ENCODE measurements around the gene FOSB. TPM values are rescaled to one million over a fixed set of nuclear protein-coding genes. Genes with fewer than 3 reads are reported as not detected.
"Not testable (repeated sequence)": the region's sequence is repeated elsewhere in the genome, so short reads cannot be mapped to it uniquely, and the experiment has no call there.

The FOSB gene
- total RNA-seq, 6 donors from 2014 or later = 8.8 to 152 (median 94.9) TPM; not detected in 1

DNA sequence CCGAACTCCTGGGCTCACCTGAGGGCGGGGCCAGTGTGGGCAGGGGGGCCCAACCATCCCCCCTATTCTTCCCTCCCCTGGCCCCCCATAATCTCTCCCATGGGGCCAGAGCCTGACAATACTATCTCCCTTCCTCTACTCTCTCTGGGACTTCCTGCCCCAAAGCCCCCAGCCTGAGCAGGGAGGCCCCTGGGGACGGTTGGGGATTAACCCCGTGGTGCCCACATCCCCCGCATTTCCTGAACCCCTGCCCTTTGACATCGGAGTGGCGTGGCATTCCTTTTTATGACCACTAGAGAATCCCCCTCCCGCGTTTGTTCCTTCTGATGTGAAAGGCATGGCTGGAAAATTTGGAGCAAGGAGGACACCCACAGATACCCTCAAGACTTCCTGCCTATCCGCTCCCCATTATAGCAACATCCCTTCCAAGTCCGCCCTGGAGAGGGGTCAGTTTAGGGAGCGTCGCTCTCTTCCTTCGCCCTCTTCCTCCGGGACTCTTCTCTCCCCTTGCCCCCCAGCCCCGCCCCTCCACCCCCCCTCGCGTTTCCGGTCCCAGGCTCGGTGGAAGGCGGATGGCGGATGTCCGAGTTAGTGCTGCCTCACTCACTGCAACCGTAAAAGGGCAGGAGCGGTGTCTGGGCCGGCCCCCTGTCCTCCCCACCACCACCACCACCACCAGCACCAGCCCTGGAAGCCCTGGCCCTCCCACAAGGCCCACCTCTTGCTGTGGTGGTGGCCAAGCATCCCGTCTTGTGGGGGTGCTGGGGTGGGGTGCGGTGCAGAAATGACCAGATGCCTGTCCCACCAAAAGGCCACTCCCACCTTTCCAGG lies 41.3 kb downstream of the FOSB start:
- Histone ChIP-seq H3K9me3 (no peaks in the 10 kb centered on the region), H3K27ac (peak overlapping the region; percentile 89 to 97 (median 93)), H3K4me3 (peak overlapping the region; percentile 87 to 100 (median 97)), H3K4me1 (peaks cover 30 to 61% (median 46%) of the 10 kb centered on the region in 4 donors), H3K36me3 (no peaks in the 10 kb centered on the region), H3K27me3 (no peaks in the 10 kb centered on the region)
- peak; percentile 86 to 90 for DNase-seq
- TF ChIP-seq POLR2AphosphoS5 (IDR thresholded peaks at IDR 0.05) (peak; percentile 48 to 61), EP300 (IDR thresholded peaks at IDR 0.05) (no peak), POLR2A (IDR thresholded peaks at IDR 0.05) (peak in 1 of 4 donors; percentile 27)
- TF ChIP-seq, protein P1, sequence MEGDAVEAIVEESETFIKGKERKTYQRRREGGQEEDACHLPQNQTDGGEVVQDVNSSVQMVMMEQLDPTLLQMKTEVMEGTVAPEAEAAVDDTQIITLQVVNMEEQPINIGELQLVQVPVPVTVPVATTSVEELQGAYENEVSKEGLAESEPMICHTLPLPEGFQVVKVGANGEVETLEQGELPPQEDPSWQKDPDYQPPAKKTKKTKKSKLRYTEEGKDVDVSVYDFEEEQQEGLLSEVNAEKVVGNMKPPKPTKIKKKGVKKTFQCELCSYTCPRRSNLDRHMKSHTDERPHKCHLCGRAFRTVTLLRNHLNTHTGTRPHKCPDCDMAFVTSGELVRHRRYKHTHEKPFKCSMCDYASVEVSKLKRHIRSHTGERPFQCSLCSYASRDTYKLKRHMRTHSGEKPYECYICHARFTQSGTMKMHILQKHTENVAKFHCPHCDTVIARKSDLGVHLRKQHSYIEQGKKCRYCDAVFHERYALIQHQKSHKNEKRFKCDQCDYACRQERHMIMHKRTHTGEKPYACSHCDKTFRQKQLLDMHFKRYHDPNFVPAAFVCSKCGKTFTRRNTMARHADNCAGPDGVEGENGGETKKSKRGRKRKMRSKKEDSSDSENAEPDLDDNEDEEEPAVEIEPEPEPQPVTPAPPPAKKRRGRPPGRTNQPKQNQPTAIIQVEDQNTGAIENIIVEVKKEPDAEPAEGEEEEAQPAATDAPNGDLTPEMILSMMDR (IDR thresholded peaks at IDR 0.05) = peak in 4 of 6 experiments; percentile 18 to 36 (median 24)
- WGBS, 2 donors = 1% methylated on average over 15 to 23 of the region's 28 CpGs
- ATAC-seq (ENCODE audit: low FRiP score in 2 of 2) = peak; percentile 38 to 55

DNA sequence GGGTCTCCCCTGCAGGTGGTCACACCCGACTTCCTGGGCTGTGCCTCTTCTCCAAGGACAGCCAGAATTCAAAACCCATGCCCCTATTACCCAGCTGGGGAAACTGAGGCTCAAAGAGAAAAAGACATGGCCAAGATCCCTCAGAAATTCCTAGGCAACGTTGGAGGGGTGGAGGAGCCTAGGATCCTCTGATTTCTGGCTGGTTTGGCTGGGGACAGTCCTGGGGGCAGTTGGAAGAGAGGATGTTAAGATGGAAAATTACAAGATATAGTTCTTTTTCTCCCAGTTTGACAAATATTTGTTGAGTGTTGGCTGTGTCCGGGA lies 41.9 kb downstream of the FOSB start:
- WGBS, 2 donors = 9 to 10% methylated on average over 2 to 3 of the region's 3 CpGs
- Histone ChIP-seq H3K4me3 (peak overlapping the region; percentile 87 to 100 (median 97)), H3K36me3 (no peaks in the 10 kb centered on the region), H3K27me3 (no peaks in the 10 kb centered on the region), H3K9me3 (no peaks in the 10 kb centered on the region), H3K27ac (peak overlapping the region; percentile 89 to 97 (median 93)), H3K4me1 (peaks cover 36 to 67% (median 52%) of the 10 kb centered on the region in 4 donors)
- DNase-seq = no peak
- TF ChIP-seq POLR2A (IDR thresholded peaks at IDR 0.05) (no peak), POLR2AphosphoS5 (IDR thresholded peaks at IDR 0.05) (no peak), EP300 (IDR thresholded peaks at IDR 0.05) (no peak)
- TF ChIP-seq, protein P1 (IDR thresholded peaks at IDR 0.05) = no peak
- no peak for ATAC-seq (ENCODE audit: low FRiP score in 2 of 2)

DNA sequence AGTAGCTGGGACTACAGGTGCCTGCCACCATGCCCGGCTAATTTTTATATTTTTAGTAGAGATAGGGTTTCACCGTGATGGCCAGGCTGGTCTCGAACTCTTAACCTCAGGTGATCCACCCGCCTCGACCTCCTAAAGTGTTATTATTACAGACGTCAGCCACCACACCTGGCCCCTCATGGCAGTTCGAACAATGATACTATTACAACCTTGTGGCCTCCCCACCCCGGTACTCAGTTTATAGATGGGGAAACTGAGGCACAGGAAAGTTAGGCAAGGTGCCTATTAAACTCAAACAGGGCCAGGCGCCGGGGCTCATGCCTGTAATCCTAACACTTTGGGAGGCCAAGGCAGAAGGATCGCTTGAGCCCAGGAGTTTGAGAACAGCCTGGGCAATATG lies 42.6 kb downstream of the FOSB start:
- peak overlapping the region in 2 of 4 donors; percentile 94 to 100 for H3K4me3 ChIP-seq
- H3K27me3 ChIP-seq; H3K9me3 ChIP-seq; ATAC-seq (ENCODE audit: low FRiP score in 2 of 2); DNase-seq; H3K36me3 ChIP-seq: not testable (repeated sequence)
- H3K27ac ChIP-seq = peak overlapping the region in 3 of 4 donors; percentile 89 to 97 (median 95)
- 86 to 89% methylated on average over 11 of the region's 11 CpGs for WGBS, 2 donors
- H3K4me1 ChIP-seq = peaks cover 43 to 74% (median 59%) of the 10 kb centered on the region in 4 donors

DNA sequence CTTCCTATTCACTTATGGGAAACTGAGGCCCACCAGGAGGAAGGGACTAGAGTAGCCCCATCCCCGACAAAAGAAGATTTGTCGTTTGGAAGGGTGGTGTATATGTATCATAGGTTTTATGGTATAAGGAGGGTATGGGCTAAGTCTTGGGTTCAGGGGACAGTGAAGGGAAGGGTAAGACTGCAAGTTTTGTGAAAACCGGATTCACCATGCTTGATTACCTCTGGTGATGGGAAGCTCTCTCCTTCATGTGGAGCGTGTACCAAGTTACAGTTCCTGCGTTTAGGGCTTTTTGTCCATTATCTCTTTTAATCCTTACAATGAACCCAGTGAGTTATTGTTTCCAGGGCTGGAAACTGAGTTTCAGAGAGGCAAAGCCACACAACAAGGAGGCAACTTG lies 43.3 kb downstream of the FOSB start:
- WGBS, 2 donors = 89 to 95% methylated on average over 5 of the region's 5 CpGs
- Histone ChIP-seq H3K4me3 (peak overlapping the region in 1 of 4 donors; percentile 94), H3K9me3 (no peaks in the 10 kb centered on the region), H3K36me3 (peaks cover 0 to 6% (median 0%) of the 10 kb centered on the region in 4 donors), H3K27ac (peak overlapping the region in 1 of 4 donors; percentile 97), H3K27me3 (no peaks in the 10 kb centered on the region), H3K4me1 (peaks cover 46 to 75% (median 62%) of the 10 kb centered on the region in 4 donors)
- DNase-seq = no peak
- no peak for ATAC-seq (ENCODE audit: low FRiP score in 2 of 2)
- TF ChIP-seq POLR2AphosphoS5 (IDR thresholded peaks at IDR 0.05) (no peak), POLR2A (IDR thresholded peaks at IDR 0.05) (no peak)

DNA sequence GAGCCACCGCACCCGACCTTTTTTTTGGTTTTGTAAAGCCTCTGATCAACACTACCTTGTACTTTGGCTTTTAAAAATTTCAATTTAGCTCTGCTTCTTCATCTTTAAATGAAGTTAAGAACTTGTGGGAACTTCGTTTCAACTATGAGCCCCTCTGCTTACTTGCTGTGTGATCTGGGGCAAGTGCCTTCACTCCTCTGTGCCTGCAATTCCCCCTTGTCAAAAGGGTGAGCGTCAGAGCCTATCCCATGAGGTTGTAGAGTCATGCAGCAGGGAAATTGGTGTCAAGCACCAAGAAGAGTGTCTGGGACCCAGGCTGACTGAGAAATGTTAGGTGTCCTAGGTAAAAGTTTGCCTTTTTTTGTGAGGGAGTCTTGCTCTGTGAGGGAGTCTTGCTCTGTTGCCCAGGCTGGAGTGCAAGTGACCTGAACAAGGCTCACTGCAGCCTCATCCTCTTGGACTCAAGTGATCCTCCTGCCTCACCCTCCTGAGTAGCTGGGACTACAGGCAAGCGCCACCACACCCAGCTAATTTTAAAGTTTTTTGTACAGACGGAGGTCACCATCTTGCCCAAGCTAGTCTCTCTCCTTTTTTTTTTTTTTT lies 45.2 kb downstream of the FOSB start:
- Histone ChIP-seq H3K27me3 (no peaks in the 10 kb centered on the region), H3K4me1 (peaks cover 44 to 76% (median 61%) of the 10 kb centered on the region in 4 donors), H3K4me3 (no peak overlapping the region), H3K9me3 (no peaks in the 10 kb centered on the region), H3K27ac (peak overlapping the region in 2 of 4 donors; percentile 87 to 97), H3K36me3 (peaks cover 0 to 14% (median 5%) of the 10 kb centered on the region in 4 donors)
- DNase-seq (no peak), ATAC-seq (ENCODE audit: low FRiP score in 2 of 2) (no peak)
- no peak for TF ChIP-seq POLR2AphosphoS5 (IDR thresholded peaks at IDR 0.05)
- TF ChIP-seq, protein P1 (IDR thresholded peaks at IDR 0.05) = no peak
- no peak for TF ChIP-seq POLR2A (IDR thresholded peaks at IDR 0.05)
- no peak for TF ChIP-seq EP300 (IDR thresholded peaks at IDR 0.05)
- WGBS, 2 donors = 85 to 91% methylated on average over 6 of the region's 6 CpGs
